Nephron (organoid): Measurements from ENCODE around the gene NEUROD6.

ENCODE experiments used
- H3K27ac Mint-ChIP-seq, 3 experiments: 2 replicates each; pipeline ENCODE4 v1.8.0; 2020; ENCODE audit warnings: mixed read lengths in 3 of 3, mild to moderate bottlenecking in 2 of 3, moderate library complexity in 1 of 3
- H3K27me3 Mint-ChIP-seq: 2 replicates; pipeline ENCODE4 v1.8.0; 2021; ENCODE audit warnings: low read depth, mild to moderate bottlenecking, moderate library complexity, mixed read lengths
- H3K36me3 Mint-ChIP-seq: 2 replicates; pipeline ENCODE4 v1.8.0; 2020; ENCODE audit warnings: low read depth, mixed read lengths
- H3K4me1 Mint-ChIP-seq: 2 replicates; pipeline ENCODE4 v1.8.0; 2020; ENCODE audit warnings: mixed read lengths
- H3K4me3 Mint-ChIP-seq, 3 experiments: 2 replicates each; pipeline ENCODE4 v1.8.0; 2020; ENCODE audit warnings: mild to moderate bottlenecking in 3 of 3, mixed read lengths in 3 of 3, moderate library complexity in 2 of 3
- H3K9me3 Mint-ChIP-seq: 2 replicates; pipeline ENCODE4 v1.8.0; 2020; ENCODE audit warnings: mixed read lengths
- CTCF ChIP-seq, 3 experiments: fragments of 200-600 bp; sonication (generic); IDR thresholded peaks; one replicate each; pipeline ENCODE4 v1.5.0; 2021; ENCODE audit warnings: antibody characterized with exemption in 3 of 3; ENCODE audit not compliant: unreplicated experiment in 3 of 3

The NEUROD6 gene

GRCh38 chr7:31308652-31309051, 31.9 kb downstream of the NEUROD6 start:
- no peaks in the 10 kb centered on the region for H3K36me3 Mint-ChIP-seq

DNA sequence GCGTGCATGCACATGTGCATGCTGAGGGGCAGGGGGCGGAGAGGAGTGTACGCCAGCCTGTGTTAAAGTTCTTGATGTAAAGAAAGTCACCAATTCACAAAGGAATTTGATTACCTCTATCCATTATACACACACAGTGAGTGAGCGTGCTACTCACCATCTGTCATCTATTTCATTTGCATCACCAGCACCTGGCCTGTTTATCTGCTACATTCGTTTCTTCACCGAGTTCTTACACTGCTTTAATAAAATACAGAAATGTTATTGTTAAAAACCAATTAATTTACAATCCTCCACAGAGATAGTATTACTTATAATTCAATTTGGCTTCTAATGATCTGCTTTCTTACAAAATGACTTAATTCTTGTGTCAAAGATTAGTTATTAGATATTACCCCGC, 32.6 kb downstream of the NEUROD6 start:
- peaks cover 4% of the 10 kb centered on the region for H3K27me3 Mint-ChIP-seq
- H3K4me1 Mint-ChIP-seq = peaks cover 35% of the 10 kb centered on the region
- no peaks in the 10 kb centered on the region for H3K9me3 Mint-ChIP-seq
- H3K4me3 Mint-ChIP-seq = no peak overlapping the region
- no peak for TF ChIP-seq CTCF (IDR thresholded peaks at IDR 0.05; ENCODE audit: unreplicated experiment in 3 of 3)
- H3K36me3 Mint-ChIP-seq = no peaks in the 10 kb centered on the region
- peak overlapping the region in 1 of 3 experiments; percentile 10 for H3K27ac Mint-ChIP-seq

More at GRCh38 chr7:31308652-31309051, 31.9 kb downstream of the NEUROD6 start:
- Mint-ChIP-seq H3K4me1 (peaks cover 35% of the 10 kb centered on the region), H3K9me3 (no peaks in the 10 kb centered on the region), H3K4me3 (no peak overlapping the region), H3K27me3 (peaks cover 4% of the 10 kb centered on the region), H3K27ac (peak overlapping the region in 1 of 3 experiments; percentile 10)
- no peak for TF ChIP-seq CTCF (IDR thresholded peaks at IDR 0.05; ENCODE audit: unreplicated experiment in 3 of 3)

DNA sequence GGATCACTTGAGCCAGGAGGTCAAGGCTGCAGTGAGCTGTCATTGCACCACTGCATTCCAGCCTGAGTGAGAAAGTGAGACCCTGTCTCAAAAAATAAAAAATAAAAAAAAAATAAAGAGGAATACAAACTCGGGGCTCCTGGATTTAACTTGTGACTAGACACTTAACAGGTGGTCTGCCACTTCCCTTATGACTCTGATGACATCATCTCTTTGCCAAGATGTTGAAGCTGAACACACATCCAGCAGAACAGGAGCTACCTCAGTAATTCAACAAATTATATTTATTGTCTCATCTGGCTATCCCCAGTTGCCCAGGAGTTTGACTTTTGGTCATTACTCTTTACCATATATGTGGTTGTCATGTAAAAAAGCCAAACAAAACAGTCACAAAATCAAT, 35.3 kb downstream of the NEUROD6 start:
- no peaks in the 10 kb centered on the region for H3K9me3 Mint-ChIP-seq
- TF ChIP-seq CTCF (IDR thresholded peaks at IDR 0.05; ENCODE audit: unreplicated experiment in 3 of 3) = no peak
- no peak overlapping the region for H3K4me3 Mint-ChIP-seq
- peaks cover 25% of the 10 kb centered on the region for H3K4me1 Mint-ChIP-seq
- no peaks in the 10 kb centered on the region for H3K36me3 Mint-ChIP-seq
- no peak overlapping the region for H3K27ac Mint-ChIP-seq
- H3K27me3 Mint-ChIP-seq = peaks cover 4% of the 10 kb centered on the region

DNA sequence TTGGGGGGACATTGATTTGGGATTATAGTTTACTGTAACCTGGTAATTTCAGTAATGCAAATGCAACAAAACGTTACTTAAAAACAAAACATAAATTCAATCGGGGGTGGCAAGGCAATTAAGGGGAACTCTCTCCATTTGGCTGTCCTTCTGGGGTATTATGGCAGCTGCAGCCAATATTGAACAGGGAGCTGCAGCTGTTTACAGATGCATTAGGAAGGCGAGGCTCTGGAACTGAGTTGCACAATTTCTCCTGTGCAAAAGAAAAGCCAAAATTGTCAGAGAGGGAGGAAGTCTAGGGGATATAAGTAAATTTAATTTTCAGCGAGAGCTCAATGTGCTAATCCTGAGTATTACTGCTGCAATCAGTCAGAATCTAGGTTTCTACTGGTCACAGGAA, 36.1 kb downstream of the NEUROD6 start:
- H3K9me3 Mint-ChIP-seq = no peaks in the 10 kb centered on the region

GRCh38 chr7:31302356-31302755, 38.2 kb downstream of the NEUROD6 start:
- H3K27ac Mint-ChIP-seq = peak overlapping the region; percentile 12 to 70 (median 17)
- TF ChIP-seq CTCF (IDR thresholded peaks at IDR 0.05; ENCODE audit: unreplicated experiment in 3 of 3) = no peak
- H3K27me3 Mint-ChIP-seq = peaks cover 4% of the 10 kb centered on the region
- no peak overlapping the region for H3K4me3 Mint-ChIP-seq
- no peaks in the 10 kb centered on the region for H3K9me3 Mint-ChIP-seq
- H3K36me3 Mint-ChIP-seq = no peaks in the 10 kb centered on the region
- H3K4me1 Mint-ChIP-seq = peaks cover 14% of the 10 kb centered on the region

More for the DNA sequence above, 36.1 kb downstream of the NEUROD6 start:
- Mint-ChIP-seq H3K36me3 (no peaks in the 10 kb centered on the region), H3K27me3 (peaks cover 4% of the 10 kb centered on the region), H3K27ac (no peak overlapping the region), H3K4me1 (peaks cover 17% of the 10 kb centered on the region), H3K4me3 (no peak overlapping the region)
- TF ChIP-seq CTCF (IDR thresholded peaks at IDR 0.05; ENCODE audit: unreplicated experiment in 3 of 3) = no peak

- TF ChIP-seq CTCF (IDR thresholded peaks at IDR 0.05; ENCODE audit: unreplicated experiment in 3 of 3) = no peak
Measured at GRCh38 chr7:31299336-31299735, 41.2 kb downstream of the NEUROD6 start.

More at GRCh38 chr7:31299336-31299735, 41.2 kb downstream of the NEUROD6 start:
- no peaks in the 10 kb centered on the region for H3K27me3 Mint-ChIP-seq
- H3K27ac Mint-ChIP-seq = no peak overlapping the region
- peaks cover 27% of the 10 kb centered on the region for H3K4me1 Mint-ChIP-seq
- H3K9me3 Mint-ChIP-seq = no peaks in the 10 kb centered on the region
- no peaks in the 10 kb centered on the region for H3K36me3 Mint-ChIP-seq
- H3K4me3 Mint-ChIP-seq = no peak overlapping the region
